Measurements from ENCODE around the gene ELOVL7. TPM values are rescaled to one million over a fixed set of nuclear protein-coding genes. Genes with fewer than 3 reads are reported as not detected.

Gene ELOVL7
- total RNA-seq, 1 donor from 2014 or later = 5.5 TPM

DNA sequence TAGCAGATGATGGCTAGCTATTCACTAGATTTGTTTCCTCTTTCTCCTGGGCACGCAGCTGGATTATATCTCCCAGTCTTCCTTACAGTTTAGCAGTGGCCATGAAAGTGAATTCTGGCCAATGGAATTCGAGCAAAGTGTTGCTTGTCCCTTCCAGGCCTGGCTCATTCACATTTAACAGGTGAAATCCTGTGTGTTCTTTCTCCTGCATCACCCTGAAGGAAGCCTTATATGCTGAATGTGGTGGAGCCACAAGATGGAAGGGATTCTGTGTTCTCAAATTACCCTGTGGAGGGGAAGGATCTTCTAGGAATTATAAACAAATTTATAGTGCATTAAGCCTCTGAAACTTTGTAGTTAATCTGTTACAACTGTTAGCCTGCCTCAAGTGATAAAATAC is 8.2 kb upstream of the ELOVL7 start:
- Mint-ChIP-seq H3K9me3 (no peaks in the 10 kb centered on the region), H3K27ac (no peak overlapping the region), H3K4me3 (no peak overlapping the region), H3K27me3 (ENCODE audit: insufficient read depth, low read depth) (no peaks in the 10 kb centered on the region), H3K36me3 (no peaks in the 10 kb centered on the region), H3K4me1 (no peaks in the 10 kb centered on the region)
- Histone ChIP-seq H2AFZ (replicated peaks) (peak overlapping the region; percentile 12), H3K4me1 (peaks cover 8% of the 10 kb centered on the region), H3K27ac (no peak overlapping the region), H3K79me2 (ENCODE audit: low read depth) (no peaks in the 10 kb centered on the region), H3K9ac (no peak overlapping the region), H3F3A (ENCODE audit: low read depth) (peaks cover 8% of the 10 kb centered on the region), H3K36me3 (no peaks in the 10 kb centered on the region), H3K4me3 (no peak overlapping the region), H3K4me2 (no peak overlapping the region), H3K27me3 (no peaks in the 10 kb centered on the region), H4K20me1 (ENCODE audit: low read depth) (no peaks in the 10 kb centered on the region), H3K9me3 (ENCODE audit: low read depth) (no peaks in the 10 kb centered on the region)
- TF ChIP-seq EZH2phosphoT487 (IDR thresholded peaks at IDR 0.05) = no peak
- TF ChIP-seq, protein P1, sequence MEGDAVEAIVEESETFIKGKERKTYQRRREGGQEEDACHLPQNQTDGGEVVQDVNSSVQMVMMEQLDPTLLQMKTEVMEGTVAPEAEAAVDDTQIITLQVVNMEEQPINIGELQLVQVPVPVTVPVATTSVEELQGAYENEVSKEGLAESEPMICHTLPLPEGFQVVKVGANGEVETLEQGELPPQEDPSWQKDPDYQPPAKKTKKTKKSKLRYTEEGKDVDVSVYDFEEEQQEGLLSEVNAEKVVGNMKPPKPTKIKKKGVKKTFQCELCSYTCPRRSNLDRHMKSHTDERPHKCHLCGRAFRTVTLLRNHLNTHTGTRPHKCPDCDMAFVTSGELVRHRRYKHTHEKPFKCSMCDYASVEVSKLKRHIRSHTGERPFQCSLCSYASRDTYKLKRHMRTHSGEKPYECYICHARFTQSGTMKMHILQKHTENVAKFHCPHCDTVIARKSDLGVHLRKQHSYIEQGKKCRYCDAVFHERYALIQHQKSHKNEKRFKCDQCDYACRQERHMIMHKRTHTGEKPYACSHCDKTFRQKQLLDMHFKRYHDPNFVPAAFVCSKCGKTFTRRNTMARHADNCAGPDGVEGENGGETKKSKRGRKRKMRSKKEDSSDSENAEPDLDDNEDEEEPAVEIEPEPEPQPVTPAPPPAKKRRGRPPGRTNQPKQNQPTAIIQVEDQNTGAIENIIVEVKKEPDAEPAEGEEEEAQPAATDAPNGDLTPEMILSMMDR (IDR thresholded peaks at IDR 0.05) = no peak
- no peak for TF ChIP-seq EZH2 (IDR thresholded peaks at IDR 0.05)
- DNase-seq (ENCODE audit: low spot score) = no peak

DNA sequence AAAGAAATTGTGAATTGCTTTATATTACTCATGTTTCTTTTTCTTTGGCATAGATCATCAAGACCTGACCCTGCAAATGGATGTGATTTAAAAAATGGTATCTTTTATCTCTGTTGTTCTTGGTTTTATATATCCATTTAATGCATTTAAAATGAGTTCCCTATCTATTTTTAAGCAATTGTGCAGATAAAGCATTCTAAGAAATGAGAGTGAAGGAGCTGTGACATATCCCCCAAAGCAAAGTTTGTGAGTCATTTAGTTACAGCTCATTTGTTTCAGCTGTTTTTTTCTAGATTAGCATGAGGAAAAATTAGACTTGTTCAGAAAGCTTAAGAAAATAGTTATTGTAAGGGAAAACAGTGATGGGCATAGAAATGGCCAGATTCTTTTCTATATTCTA is 7.6 kb upstream of the ELOVL7 start:
- Histone ChIP-seq H3K36me3 (no peaks in the 10 kb centered on the region), H3F3A (ENCODE audit: low read depth) (peaks cover 8% of the 10 kb centered on the region), H3K4me2 (no peak overlapping the region), H3K9ac (no peak overlapping the region), H3K9me3 (ENCODE audit: low read depth) (no peaks in the 10 kb centered on the region), H2AFZ (replicated peaks) (no peak overlapping the region), H3K4me3 (no peak overlapping the region), H3K79me2 (ENCODE audit: low read depth) (no peaks in the 10 kb centered on the region), H4K20me1 (ENCODE audit: low read depth) (no peaks in the 10 kb centered on the region), H3K4me1 (peaks cover 8% of the 10 kb centered on the region), H3K27ac (no peak overlapping the region), H3K27me3 (no peaks in the 10 kb centered on the region)
- Mint-ChIP-seq H3K27me3 (ENCODE audit: insufficient read depth, low read depth) (peaks cover under 1% of the 10 kb centered on the region), H3K9me3 (no peaks in the 10 kb centered on the region), H3K4me1 (no peaks in the 10 kb centered on the region), H3K36me3 (no peaks in the 10 kb centered on the region), H3K27ac (no peak overlapping the region), H3K4me3 (no peak overlapping the region)
- no peak for DNase-seq (ENCODE audit: low spot score)
- TF ChIP-seq, protein P1 (IDR thresholded peaks at IDR 0.05) = no peak
- TF ChIP-seq EZH2 (IDR thresholded peaks at IDR 0.05) (no peak), EZH2phosphoT487 (IDR thresholded peaks at IDR 0.05) (no peak)

DNA sequence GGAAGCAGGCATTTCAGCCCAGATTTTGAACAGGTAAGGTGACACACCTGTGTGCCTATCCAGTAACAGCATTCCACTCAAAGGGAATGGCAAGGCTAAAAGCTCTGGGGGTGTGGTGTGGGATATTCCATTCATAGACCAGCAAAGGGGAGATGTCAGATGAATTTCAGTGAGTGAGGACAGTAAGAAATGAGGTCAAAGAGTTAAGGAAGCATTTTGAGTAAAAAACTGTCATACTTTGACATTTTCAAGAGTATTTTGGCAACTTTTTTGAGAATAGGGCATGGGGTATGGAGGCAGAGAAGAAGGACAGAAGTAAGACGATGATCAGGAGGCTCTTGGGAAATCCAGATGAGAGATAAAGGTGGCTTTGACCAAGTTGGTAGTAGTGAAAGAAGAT is 2.2 kb upstream of the ELOVL7 start:
- Mint-ChIP-seq H3K4me3 (no peak overlapping the region), H3K27me3 (ENCODE audit: insufficient read depth, low read depth) (peaks cover 30% of the 10 kb centered on the region), H3K27ac (no peak overlapping the region), H3K9me3 (peaks cover 2% of the 10 kb centered on the region), H3K4me1 (peaks cover 12% of the 10 kb centered on the region), H3K36me3 (no peaks in the 10 kb centered on the region)
- Histone ChIP-seq H3K27me3 (peaks cover 31% of the 10 kb centered on the region), H3K36me3 (no peaks in the 10 kb centered on the region), H3K9me3 (ENCODE audit: low read depth) (no peaks in the 10 kb centered on the region), H3K27ac (no peak overlapping the region), H3K4me2 (no peak overlapping the region), H4K20me1 (ENCODE audit: low read depth) (peaks cover 17% of the 10 kb centered on the region), H3F3A (ENCODE audit: low read depth) (peaks cover 21% of the 10 kb centered on the region), H3K79me2 (ENCODE audit: low read depth) (no peaks in the 10 kb centered on the region), H3K4me3 (no peak overlapping the region), H3K9ac (no peak overlapping the region), H3K4me1 (peaks cover 7% of the 10 kb centered on the region), H2AFZ (replicated peaks) (no peak overlapping the region)
- DNase-seq (ENCODE audit: low spot score) = no peak
- TF ChIP-seq, protein P1 (IDR thresholded peaks at IDR 0.05) = no peak
- TF ChIP-seq EZH2 (IDR thresholded peaks at IDR 0.05) = no peak
- no peak for TF ChIP-seq EZH2phosphoT487 (IDR thresholded peaks at IDR 0.05)

Data from neural progenitor cell (in vitro differentiated cells).